H9 (cell line): ENCODE results near the gene CASQ2. TPM values are rescaled to one million over a fixed set of nuclear protein-coding genes. Genes with fewer than 3 reads are reported as not detected.

ENCODE experiments used
- DNase-seq: peaks from one replicate; pipeline ENCODE4 v3.0.0-alpha.2; 2017
- H2AFZ ChIP-seq: one replicate; pipeline ENCODE4 v1.6.1; 2013; ENCODE audit warnings: mild to moderate bottlenecking, low read length, control low read depth, moderate library complexity
- H2AK5ac ChIP-seq: 2 replicates; pipeline ENCODE4 v1.6.1; 2013; ENCODE audit warnings: low read length, control low read depth, mixed read lengths; ENCODE audit not compliant: insufficient read length
- H2BK120ac ChIP-seq: one replicate; pipeline ENCODE4 v1.6.1; 2013; ENCODE audit warnings: low read depth, mild to moderate bottlenecking, low read length, control low read depth, inconsistent platforms; ENCODE audit not compliant: poor library complexity, severe bottlenecking
- H2BK12ac ChIP-seq: 2 replicates; pipeline ENCODE4 v1.6.1; 2013; ENCODE audit warnings: low read length, control low read depth, mixed read lengths, low read depth; ENCODE audit not compliant: insufficient read length
- H2BK15ac ChIP-seq: 2 replicates; pipeline ENCODE4 v1.6.1; 2013; ENCODE audit warnings: low read depth, low read length, control low read depth
- H2BK20ac ChIP-seq: one replicate; pipeline ENCODE4 v1.6.1; 2013; ENCODE audit warnings: low read depth, mild to moderate bottlenecking, low read length, control low read depth, inconsistent platforms; ENCODE audit not compliant: poor library complexity, severe bottlenecking
- H2BK5ac ChIP-seq: 2 replicates; pipeline ENCODE4 v1.6.1; 2013; ENCODE audit warnings: low read length, control low read depth, mixed read lengths; ENCODE audit not compliant: insufficient read length
- H3K14ac ChIP-seq: 2 replicates; pipeline ENCODE4 v1.6.1; 2013; ENCODE audit warnings: low read length, control low read depth; ENCODE audit not compliant: insufficient read depth
- H3K18ac ChIP-seq: 2 replicates; pipeline ENCODE4 v1.6.1; 2013; ENCODE audit warnings: low read depth, mild to moderate bottlenecking, mixed read lengths, low read length, control low read depth; ENCODE audit not compliant: insufficient read length
- H3K23ac ChIP-seq: 2 replicates; pipeline ENCODE4 v1.6.1; 2013; ENCODE audit warnings: low read length, control low read depth, mixed read lengths, low read depth; ENCODE audit not compliant: insufficient read length
- H3K23me2 ChIP-seq: 2 replicates; pipeline ENCODE4 v1.6.1; 2013; ENCODE audit warnings: low read depth, mild to moderate bottlenecking, mixed read lengths, low read length, control low read depth; ENCODE audit not compliant: insufficient read length, poor library complexity, severe bottlenecking
- H3K27ac ChIP-seq: 2 replicates; pipeline ENCODE4 v1.5.1; 2013; ENCODE audit warnings: low read length, control low read depth, mixed read lengths, low read depth; ENCODE audit not compliant: insufficient read length
- H3K27me3 ChIP-seq: 2 replicates; pipeline ENCODE4 v1.6.1; 2013; ENCODE audit warnings: low read length, control low read depth, inconsistent platforms; ENCODE audit not compliant: insufficient read depth
- H3K4ac ChIP-seq: 2 replicates; pipeline ENCODE4 v1.6.1; 2013; ENCODE audit warnings: low read depth, mild to moderate bottlenecking, control low read depth, inconsistent platforms, low read length, moderate library complexity
- H3K4me1 ChIP-seq: 2 replicates; pipeline ENCODE4 v1.6.1; 2013; ENCODE audit warnings: low read length, control low read depth, inconsistent platforms; ENCODE audit not compliant: insufficient read depth
- H3K4me2 ChIP-seq: 2 replicates; pipeline ENCODE4 v1.6.1; 2013; ENCODE audit warnings: low read length, control low read depth, mixed read lengths; ENCODE audit not compliant: insufficient read length, insufficient read depth
- H3K56ac ChIP-seq: 2 replicates; pipeline ENCODE4 v1.6.1; 2013; ENCODE audit warnings: low read depth, mild to moderate bottlenecking, mixed read lengths, low read length, control low read depth; ENCODE audit not compliant: insufficient read length
- H3K79me1 ChIP-seq: 2 replicates; pipeline ENCODE4 v1.6.1; 2013; ENCODE audit warnings: low read depth, mild to moderate bottlenecking, moderate library complexity, low read length, control low read depth, inconsistent platforms; ENCODE audit not compliant: insufficient read depth, poor library complexity, severe bottlenecking
- H3K79me2 ChIP-seq: 2 replicates; pipeline ENCODE4 v1.6.1; 2013; ENCODE audit warnings: low read length, control low read depth, inconsistent platforms; ENCODE audit not compliant: insufficient read depth
- H3K9ac ChIP-seq: 2 replicates; pipeline ENCODE4 v1.6.1; 2013; ENCODE audit warnings: low read length, control low read depth, mixed read lengths; ENCODE audit not compliant: insufficient read length; ENCODE audit errors: extremely low read depth
- H3K9me3 ChIP-seq: one replicate; pipeline ENCODE4 v1.6.1; 2013; ENCODE audit warnings: low read depth, low read length, inconsistent platforms; ENCODE audit not compliant: control insufficient read depth
- H3T11ph ChIP-seq: one replicate; pipeline ENCODE4 v1.6.1; 2013; ENCODE audit warnings: mild to moderate bottlenecking, low read length, control low read depth, inconsistent platforms
- H4K20me1 ChIP-seq: one replicate; pipeline ENCODE4 v1.6.1; 2013; ENCODE audit not compliant: control insufficient read depth, insufficient read length, insufficient read depth
- H4K5ac ChIP-seq: 2 replicates; pipeline ENCODE4 v1.6.1; 2013; ENCODE audit warnings: low read depth, mild to moderate bottlenecking, mixed read lengths, low read length, control low read depth; ENCODE audit not compliant: insufficient read length
- H4K8ac ChIP-seq: replicated peaks from 2 replicates; pipeline ENCODE4 v1.6.1; 2013; ENCODE audit warnings: low read length, control low read depth, mixed read lengths, low read depth; ENCODE audit not compliant: insufficient read length
- H4K91ac ChIP-seq: 2 replicates; pipeline ENCODE4 v1.6.1; 2013; ENCODE audit warnings: low read depth, mild to moderate bottlenecking, moderate library complexity, mixed read lengths, low read length, control low read depth; ENCODE audit not compliant: insufficient read length
- H3K27ac Mint-ChIP-seq, 3 experiments: 2 replicates in 2 of 3; 3 replicates in 1 of 3; pipeline ENCODE4 v1.8.0; 2020 to 2021; ENCODE audit warnings: mixed read lengths in 3 of 3, mild to moderate bottlenecking in 1 of 3, moderate library complexity in 1 of 3
- H3K27me3 Mint-ChIP-seq: 2 replicates; pipeline ENCODE4 v1.8.0; 2021; ENCODE audit warnings: low read depth, mild to moderate bottlenecking, moderate library complexity, mixed read lengths
- H3K36me3 Mint-ChIP-seq, 3 experiments: 2 replicates in 2 of 3; 3 replicates in 1 of 3; pipeline ENCODE4 v1.8.0; 2020 to 2021; ENCODE audit warnings: low read depth in 3 of 3, mixed read lengths in 3 of 3; ENCODE audit not compliant: insufficient read depth in 1 of 3
- H3K4me1 Mint-ChIP-seq, 2 experiments: 2 replicates each; pipeline ENCODE4 v1.8.0; 2020; ENCODE audit warnings: mixed read lengths in 2 of 2
- H3K4me3 Mint-ChIP-seq, 2 experiments: 2 replicates in 1 of 2; 3 replicates in 1 of 2; pipeline ENCODE4 v1.8.0; 2020 to 2021; ENCODE audit warnings: mild to moderate bottlenecking in 2 of 2, mixed read lengths in 2 of 2, moderate library complexity in 1 of 2
- H3K9me3 Mint-ChIP-seq, 2 experiments: 2 replicates in 1 of 2; 3 replicates in 1 of 2; pipeline ENCODE4 v1.8.0; 2020; ENCODE audit warnings: mild to moderate bottlenecking in 2 of 2, mixed read lengths in 2 of 2, moderate library complexity in 1 of 2
- WGBS: extraction: QIAGEN DNeasy Blood & Tissue Kit; methylation state at CpG from one replicate; pipeline ENCODE4 v1.1.7; 2013; ENCODE audit warnings: missing lambda C conversion rate, low lambda C conversion rate, mixed read lengths; ENCODE audit not compliant: insufficient read length; ENCODE audit errors: extremely low coverage; 5-methylcytosine and 5-hydroxymethylcytosine counted together
- total RNA-seq: library from RNA; stranded (reverse); gene quantifications from 2 replicates; pipeline ENCODE4 v1.2.1, GENCODE V29; 2021
- TF ChIP-seq, protein P1 (sequence below): fragments of 200-600 bp; sonication (generic); conservative IDR thresholded peaks from 3 replicates; pipeline ENCODE4 v1.8.0; 2021; ENCODE audit warnings: antibody characterized with exemption, mild to moderate bottlenecking

Gene CASQ2
- total RNA-seq, 1 experiment from 2014 or later, result not detected

DNA sequence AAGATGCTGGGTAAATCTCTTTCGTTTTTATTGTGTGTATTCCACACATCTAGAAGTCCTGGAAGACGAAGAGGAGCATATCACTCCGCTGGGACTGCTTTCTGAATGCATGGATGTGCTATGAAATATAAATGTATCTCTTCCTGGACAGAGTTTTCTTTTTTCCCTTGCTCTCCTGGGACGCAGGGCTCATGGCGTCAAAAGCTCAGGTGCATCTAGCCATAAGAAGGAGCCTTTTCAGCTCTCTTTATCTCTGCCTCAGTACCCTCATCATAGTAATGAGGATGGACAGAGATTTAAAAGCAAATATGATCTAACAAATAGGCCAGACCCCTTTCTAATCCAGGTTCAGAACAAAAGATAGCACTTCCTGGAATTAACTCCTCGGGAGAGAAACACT is 27.5 kb upstream of the CASQ2 start:
- no peaks in the 10 kb centered on the region for H3K36me3 Mint-ChIP-seq
- H2BK5ac ChIP-seq, result no peak overlapping the region
- no peak overlapping the region for H2AFZ ChIP-seq
- no CpG with 5 or more reads among the region's 6 CpGs for WGBS
- H3K4me2 ChIP-seq, result no peak overlapping the region
- H3K9ac ChIP-seq, result no peak overlapping the region
- no peak overlapping the region for H3K27ac ChIP-seq
- no peak overlapping the region for H4K5ac ChIP-seq
- no peaks in the 10 kb centered on the region; the same call in 1 of the 2 replicates for H3K27me3 ChIP-seq
- H4K91ac ChIP-seq, result no peak overlapping the region
- H4K8ac ChIP-seq, result no peak overlapping the region
- H3K9me3 Mint-ChIP-seq, result no peaks in the 10 kb centered on the region
- H3K14ac ChIP-seq, result no peak overlapping the region
- no peaks in the 10 kb centered on the region for H4K20me1 ChIP-seq
- H3K4ac ChIP-seq, result no peak overlapping the region
- H3K4me1 Mint-ChIP-seq, result peaks cover 27 to 33% of the 10 kb centered on the region in 2 experiments
- no peaks in the 10 kb centered on the region for H3K9me3 ChIP-seq
- H3K79me2 ChIP-seq, result no peaks in the 10 kb centered on the region
- H3K56ac ChIP-seq, result no peak overlapping the region
- H3K18ac ChIP-seq, result no peak overlapping the region
- no peaks in the 10 kb centered on the region for H3K23me2 ChIP-seq
- H3K23ac ChIP-seq, result no peak overlapping the region
- no peak overlapping the region for H3K27ac Mint-ChIP-seq
- H3K4me3 Mint-ChIP-seq, result no peak overlapping the region
- H2BK20ac ChIP-seq, result no peak overlapping the region
- no peaks in the 10 kb centered on the region for H3K79me1 ChIP-seq
- H3T11ph ChIP-seq, result no peak overlapping the region
- no peak for DNase-seq
- no peak overlapping the region for H2BK120ac ChIP-seq
- TF ChIP-seq, protein P1, sequence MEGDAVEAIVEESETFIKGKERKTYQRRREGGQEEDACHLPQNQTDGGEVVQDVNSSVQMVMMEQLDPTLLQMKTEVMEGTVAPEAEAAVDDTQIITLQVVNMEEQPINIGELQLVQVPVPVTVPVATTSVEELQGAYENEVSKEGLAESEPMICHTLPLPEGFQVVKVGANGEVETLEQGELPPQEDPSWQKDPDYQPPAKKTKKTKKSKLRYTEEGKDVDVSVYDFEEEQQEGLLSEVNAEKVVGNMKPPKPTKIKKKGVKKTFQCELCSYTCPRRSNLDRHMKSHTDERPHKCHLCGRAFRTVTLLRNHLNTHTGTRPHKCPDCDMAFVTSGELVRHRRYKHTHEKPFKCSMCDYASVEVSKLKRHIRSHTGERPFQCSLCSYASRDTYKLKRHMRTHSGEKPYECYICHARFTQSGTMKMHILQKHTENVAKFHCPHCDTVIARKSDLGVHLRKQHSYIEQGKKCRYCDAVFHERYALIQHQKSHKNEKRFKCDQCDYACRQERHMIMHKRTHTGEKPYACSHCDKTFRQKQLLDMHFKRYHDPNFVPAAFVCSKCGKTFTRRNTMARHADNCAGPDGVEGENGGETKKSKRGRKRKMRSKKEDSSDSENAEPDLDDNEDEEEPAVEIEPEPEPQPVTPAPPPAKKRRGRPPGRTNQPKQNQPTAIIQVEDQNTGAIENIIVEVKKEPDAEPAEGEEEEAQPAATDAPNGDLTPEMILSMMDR, result no peak
- H3K4me1 ChIP-seq, result peaks cover 5% of the 10 kb centered on the region; the same call in 1 of the 2 replicates
- no peaks in the 10 kb centered on the region for H3K27me3 Mint-ChIP-seq
- H2AK5ac ChIP-seq, result no peak overlapping the region
- no peak overlapping the region for H2BK12ac ChIP-seq
- H2BK15ac ChIP-seq, result no peak overlapping the region
